Measurements from ENCODE around the gene GPATCH1. TPM values are rescaled to one million over a fixed set of nuclear protein-coding genes. Genes with fewer than 3 reads are reported as not detected.

The GPATCH1 gene
- total and polyA plus RNA-seq, 12 donors, result 4.6 to 11.6 (median 6.8) TPM

GRCh38 chr19:33114312-33114711, 33.3 kb downstream of the GPATCH1 start:
- intact Hi-C loops (cut with DNase I), result no loop called here
- TF ChIP-seq POLR2A (IDR thresholded peaks at IDR 0.05) (no peak), CTCF (IDR thresholded peaks at IDR 0.05) (no peak)
- peak in 1 of 7 donors; percentile 13 for DNase-seq
- Histone ChIP-seq H3K9me3 (replicated peaks in 1 of 3) (no peaks in the 10 kb centered on the region), H3K36me3 (replicated peaks in 1 of 2) (peaks cover 0 to 49% of the 10 kb centered on the region in 2 donors), H3K27ac (no peak overlapping the region), H3K4me3 (no peak overlapping the region), H3K4me1 (replicated peaks in 1 of 2) (no peaks in the 10 kb centered on the region), H3K27me3 (no peaks in the 10 kb centered on the region)
- 63 to 75% (median 72%) methylated on average over 4 of the region's 4 CpGs for WGBS, 4 donors

GRCh38 chr19:33117501-33117900, 36.5 kb downstream of the GPATCH1 start:
- intact Hi-C loops (cut with DNase I), result loop anchor here in 1 of 2 donors (5.0 kb wide), 1 partner anchor 140 kb away; no protein-coding TSS in a partner anchor
- peaks cover 0 to 35% of the 10 kb centered on the region in 2 donors for H3K36me3 ChIP-seq (replicated peaks in 1 of 2)
- H3K27me3 ChIP-seq, result no peaks in the 10 kb centered on the region
- no peaks in the 10 kb centered on the region for H3K9me3 ChIP-seq (replicated peaks in 1 of 3)
- WGBS, 4 donors, result 86 to 97% (median 94%) methylated on average over 8 of the region's 8 CpGs
- no peak overlapping the region for H3K4me3 ChIP-seq
- DNase-seq, result no peak
- H3K4me1 ChIP-seq (replicated peaks in 1 of 2), result no peaks in the 10 kb centered on the region
- no peak for TF ChIP-seq CTCF (IDR thresholded peaks at IDR 0.05)
- no peak for TF ChIP-seq POLR2A (IDR thresholded peaks at IDR 0.05)
- no peak overlapping the region for H3K27ac ChIP-seq

GRCh38 chr19:33118643-33119042, 37.7 kb downstream of the GPATCH1 start:
- Histone ChIP-seq H3K4me1 (replicated peaks in 1 of 2) (no peaks in the 10 kb centered on the region), H3K27me3 (no peaks in the 10 kb centered on the region), H3K4me3 (no peak overlapping the region), H3K27ac (no peak overlapping the region), H3K9me3 (replicated peaks in 1 of 3) (no peaks in the 10 kb centered on the region), H3K36me3 (replicated peaks in 1 of 2) (peaks cover 0 to 33% of the 10 kb centered on the region in 2 donors)
- TF ChIP-seq CTCF (IDR thresholded peaks at IDR 0.05) (no peak), POLR2A (IDR thresholded peaks at IDR 0.05) (no peak)
- no peak for DNase-seq
- WGBS, 4 donors, result 91 to 95% (median 93%) methylated on average over 10 of the region's 10 CpGs
- intact Hi-C loops (cut with DNase I), result loop anchor here in 1 of 2 donors (5.0 kb wide), 1 partner anchor 141 kb away; no protein-coding TSS in a partner anchor

- H3K36me3 ChIP-seq (replicated peaks in 1 of 2), result peaks cover 0 to 32% of the 10 kb centered on the region in 2 donors
- H3K27me3 ChIP-seq, result no peaks in the 10 kb centered on the region
- DNase-seq, result no peak
- no peak overlapping the region for H3K4me3 ChIP-seq
- no peak overlapping the region for H3K27ac ChIP-seq
- H3K9me3 ChIP-seq (replicated peaks in 1 of 3), result no peaks in the 10 kb centered on the region
- H3K4me1 ChIP-seq (replicated peaks in 1 of 2), result no peaks in the 10 kb centered on the region
- no peak for TF ChIP-seq CTCF (IDR thresholded peaks at IDR 0.05)
- TF ChIP-seq POLR2A (IDR thresholded peaks at IDR 0.05), result no peak
- intact Hi-C loops (cut with DNase I), result no loop called here
- WGBS, 4 donors, result 82 to 85% (median 84%) methylated on average over 10 of the region's 10 CpGs
Observed at GRCh38 chr19:33124207-33125098, 43.5 kb downstream of the GPATCH1 start.
